ENCODE data around the gene CDK19. TPM values are rescaled to one million over a fixed set of nuclear protein-coding genes. Genes with fewer than 3 reads are reported as not detected.

Gene CDK19
- total and polyA plus RNA-seq, 2 donors (not counting 1 experiment from before 2014, with no cell fraction given) = 11.2 to 11.3 TPM

- Histone ChIP-seq H3K36me3 (ENCODE audit: control insufficient read depth, insufficient read depth, low read length) (no peaks in the 10 kb centered on the region), H3K79me2 (ENCODE audit: control insufficient read depth, insufficient read depth, low read length) (no peaks in the 10 kb centered on the region), H3K27me3 (ENCODE audit: control insufficient read depth, insufficient read depth, low read length) (no peaks in the 10 kb centered on the region), H4K20me1 (ENCODE audit: control insufficient read depth, extremely low read depth, insufficient read depth, low read length) (no peaks in the 10 kb centered on the region), H3K4me3 (replicated peaks in 1 of 4; ENCODE audit: control extremely low read depth in 1 of 4, insufficient read depth in 1 of 4, low read depth in 3 of 4, low read length in 4 of 4) (no peak overlapping the region), H3K4me1 (ENCODE audit: control insufficient read depth, extremely low read depth, insufficient read depth, low read length) (no peaks in the 10 kb centered on the region), H2AFZ (ENCODE audit: low read length) (no peak overlapping the region), H3K9me3 (ENCODE audit: control insufficient read depth, insufficient read depth, low read depth, low read length) (no peaks in the 10 kb centered on the region), H3K27ac (ENCODE audit: insufficient read depth, low read length) (no peak overlapping the region), H3K4me2 (ENCODE audit: extremely low read depth, insufficient read depth, low read length) (no peak overlapping the region), H3K9ac (ENCODE audit: insufficient read depth, low read length) (no peak overlapping the region)
- no peak for DNase-seq (ENCODE audit: low read depth in 2 of 2)
- no peak for TF ChIP-seq CTCF (conservative IDR thresholded peaks at IDR 0.05 in 1 of 2, IDR thresholded peaks at IDR 0.05 in 1 of 2; ENCODE audit: low read depth in 1 of 2, low read length in 2 of 2)
- no peak for TF ChIP-seq EZH2 (IDR thresholded peaks at IDR 0.05; ENCODE audit: low read length, missing control alignments)
Observed at GRCh38 chr6:110778333-110778732, 36.9 kb downstream of the CDK19 start.

- H4K20me1 ChIP-seq (ENCODE audit: control insufficient read depth, extremely low read depth, insufficient read depth, low read length) = no peaks in the 10 kb centered on the region
Observed at GRCh38 chr6:110777636-110778035, 37.6 kb downstream of the CDK19 start.

GRCh38 chr6:110776413-110776812, 38.9 kb downstream of the CDK19 start:
- H4K20me1 ChIP-seq (ENCODE audit: control insufficient read depth, extremely low read depth, insufficient read depth, low read length) = no peaks in the 10 kb centered on the region
- no peak for TF ChIP-seq CTCF (conservative IDR thresholded peaks at IDR 0.05 in 1 of 2, IDR thresholded peaks at IDR 0.05 in 1 of 2; ENCODE audit: low read depth in 1 of 2, low read length in 2 of 2)
- TF ChIP-seq EZH2 (IDR thresholded peaks at IDR 0.05; ENCODE audit: low read length, missing control alignments) = no peak
- no peaks in the 10 kb centered on the region for H3K36me3 ChIP-seq (ENCODE audit: control insufficient read depth, insufficient read depth, low read length)
- H3K9me3 ChIP-seq (ENCODE audit: control insufficient read depth, insufficient read depth, low read depth, low read length) = no peaks in the 10 kb centered on the region
- no peak overlapping the region for H3K4me2 ChIP-seq (ENCODE audit: extremely low read depth, insufficient read depth, low read length)
- H3K79me2 ChIP-seq (ENCODE audit: control insufficient read depth, insufficient read depth, low read length) = no peaks in the 10 kb centered on the region
- no peaks in the 10 kb centered on the region for H3K4me1 ChIP-seq (ENCODE audit: control insufficient read depth, extremely low read depth, insufficient read depth, low read length)
- no peaks in the 10 kb centered on the region for H3K27me3 ChIP-seq (ENCODE audit: control insufficient read depth, insufficient read depth, low read length)
- H3K9ac ChIP-seq (ENCODE audit: insufficient read depth, low read length) = no peak overlapping the region
- no peak overlapping the region for H3K27ac ChIP-seq (ENCODE audit: insufficient read depth, low read length)
- H3K4me3 ChIP-seq (replicated peaks in 1 of 4; ENCODE audit: control extremely low read depth in 1 of 4, insufficient read depth in 1 of 4, low read depth in 3 of 4, low read length in 4 of 4) = no peak overlapping the region
- H2AFZ ChIP-seq (ENCODE audit: low read length) = no peak overlapping the region
- DNase-seq (ENCODE audit: low read depth in 2 of 2) = no peak

More at GRCh38 chr6:110777636-110778035, 37.6 kb downstream of the CDK19 start:
- H2AFZ ChIP-seq (ENCODE audit: low read length) = no peak overlapping the region
- no peaks in the 10 kb centered on the region for H3K27me3 ChIP-seq (ENCODE audit: control insufficient read depth, insufficient read depth, low read length)
- no peak overlapping the region for H3K4me2 ChIP-seq (ENCODE audit: extremely low read depth, insufficient read depth, low read length)
- DNase-seq (ENCODE audit: low read depth in 2 of 2) = no peak
- no peak for TF ChIP-seq CTCF (conservative IDR thresholded peaks at IDR 0.05 in 1 of 2, IDR thresholded peaks at IDR 0.05 in 1 of 2; ENCODE audit: low read depth in 1 of 2, low read length in 2 of 2)
- no peak for TF ChIP-seq EZH2 (IDR thresholded peaks at IDR 0.05; ENCODE audit: low read length, missing control alignments)
- H3K79me2 ChIP-seq (ENCODE audit: control insufficient read depth, insufficient read depth, low read length) = no peaks in the 10 kb centered on the region
- H3K36me3 ChIP-seq (ENCODE audit: control insufficient read depth, insufficient read depth, low read length) = no peaks in the 10 kb centered on the region
- no peak overlapping the region for H3K4me3 ChIP-seq (replicated peaks in 1 of 4; ENCODE audit: control extremely low read depth in 1 of 4, insufficient read depth in 1 of 4, low read depth in 3 of 4, low read length in 4 of 4)
- H3K9me3 ChIP-seq (ENCODE audit: control insufficient read depth, insufficient read depth, low read depth, low read length) = no peaks in the 10 kb centered on the region
- no peak overlapping the region for H3K9ac ChIP-seq (ENCODE audit: insufficient read depth, low read length)
- H3K4me1 ChIP-seq (ENCODE audit: control insufficient read depth, extremely low read depth, insufficient read depth, low read length) = no peaks in the 10 kb centered on the region
- no peak overlapping the region for H3K27ac ChIP-seq (ENCODE audit: insufficient read depth, low read length)
